Thyroid gland (tissue), 4 donors: ENCODE data around the gene MON1A.

Experiments used
- POLR2A ChIP-seq, 2 donors: fragments of 450-650 bp; IDR thresholded peaks; one replicate each; pipeline ENCODE4 v1.6.1; 2017; ENCODE audit warnings: antibody characterized with exemption in 2 of 2, mild to moderate bottlenecking in 2 of 2, moderate library complexity in 1 of 2
- TF ChIP-seq, protein P1 (sequence below), 6 experiments: fragments of 200-600 bp in 3 of 6; fragments of 450-650 bp in 3 of 6; sonication (generic) in 3 of 6; IDR thresholded peaks; one replicate each; pipeline ENCODE4 v1.5.1; 2016 to 2019; ENCODE audit warnings: antibody characterized with exemption in 6 of 6, mild to moderate bottlenecking in 2 of 6, inconsistent platforms in 1 of 6, moderate library complexity in 1 of 6

DNA sequence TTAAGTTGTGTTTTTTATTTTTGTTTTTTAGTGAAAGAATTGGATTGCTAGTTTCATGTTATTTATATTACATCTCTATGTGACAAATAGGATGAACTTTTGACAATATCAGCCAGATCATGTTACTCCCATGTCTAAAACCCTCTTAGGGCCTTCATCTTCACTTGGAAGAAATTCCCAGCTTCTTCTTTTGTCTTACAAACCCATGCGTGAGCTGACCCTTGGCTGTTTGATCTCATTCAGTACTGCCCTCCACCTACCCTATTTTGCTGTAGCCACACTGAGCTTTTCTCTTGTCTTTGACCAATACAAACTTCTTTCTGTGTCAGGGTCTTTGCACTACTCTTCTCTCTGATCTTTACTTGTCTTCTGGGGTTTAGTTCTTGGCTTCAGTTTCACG lies 47.3 kb upstream of the MON1A start:
- TF ChIP-seq POLR2A (IDR thresholded peaks at IDR 0.05), result no peak
- TF ChIP-seq, protein P1, sequence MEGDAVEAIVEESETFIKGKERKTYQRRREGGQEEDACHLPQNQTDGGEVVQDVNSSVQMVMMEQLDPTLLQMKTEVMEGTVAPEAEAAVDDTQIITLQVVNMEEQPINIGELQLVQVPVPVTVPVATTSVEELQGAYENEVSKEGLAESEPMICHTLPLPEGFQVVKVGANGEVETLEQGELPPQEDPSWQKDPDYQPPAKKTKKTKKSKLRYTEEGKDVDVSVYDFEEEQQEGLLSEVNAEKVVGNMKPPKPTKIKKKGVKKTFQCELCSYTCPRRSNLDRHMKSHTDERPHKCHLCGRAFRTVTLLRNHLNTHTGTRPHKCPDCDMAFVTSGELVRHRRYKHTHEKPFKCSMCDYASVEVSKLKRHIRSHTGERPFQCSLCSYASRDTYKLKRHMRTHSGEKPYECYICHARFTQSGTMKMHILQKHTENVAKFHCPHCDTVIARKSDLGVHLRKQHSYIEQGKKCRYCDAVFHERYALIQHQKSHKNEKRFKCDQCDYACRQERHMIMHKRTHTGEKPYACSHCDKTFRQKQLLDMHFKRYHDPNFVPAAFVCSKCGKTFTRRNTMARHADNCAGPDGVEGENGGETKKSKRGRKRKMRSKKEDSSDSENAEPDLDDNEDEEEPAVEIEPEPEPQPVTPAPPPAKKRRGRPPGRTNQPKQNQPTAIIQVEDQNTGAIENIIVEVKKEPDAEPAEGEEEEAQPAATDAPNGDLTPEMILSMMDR (IDR thresholded peaks at IDR 0.05), result no peak
